Upper lobe of right lung (tissue), 1 donor: ENCODE results near the gene PRDM16. TPM values are rescaled to one million over a fixed set of nuclear protein-coding genes. Genes with fewer than 3 reads are reported as not detected.

Experiments
- ATAC-seq: fragments of 200-7000 bp; cut with Tn5 transposase; one replicate; pipeline ENCODE4 v1.9.1; 2020; ENCODE audit warnings: mild to moderate bottlenecking, moderate library complexity
- DNase-seq: peaks from one replicate; pipeline ENCODE4 v3.0.0-alpha.2; 2020
- H3K27ac ChIP-seq: fragments of 200-600 bp; one replicate; pipeline ENCODE4 v1.8.0; 2022
- H3K27me3 ChIP-seq: fragments of 200-600 bp; one replicate; pipeline ENCODE4 v1.8.0; 2022; ENCODE audit warnings: mild to moderate bottlenecking
- H3K36me3 ChIP-seq: fragments of 200-600 bp; one replicate; pipeline ENCODE4 v1.8.0; 2022
- H3K4me1 ChIP-seq: fragments of 200-600 bp; one replicate; pipeline ENCODE4 v1.8.0; 2022
- H3K4me3 ChIP-seq: fragments of 200-600 bp; one replicate; pipeline ENCODE4 v1.8.0; 2022; ENCODE audit warnings: mild to moderate bottlenecking
- H3K9me3 ChIP-seq: fragments of 200-600 bp; one replicate; pipeline ENCODE4 v1.8.0; 2022
- CTCF ChIP-seq: fragments of 200-600 bp; IDR thresholded peaks from one replicate; pipeline ENCODE4 v1.8.0; 2022; ENCODE audit warnings: antibody characterized with exemption
- intact Hi-C: fragments of 100-400 bp; cut with DNase I; formaldehyde crosslinking; loops from one replicate; pipeline ENCODE4 v1.11.0; 2022
- total RNA-seq: library from RNA; stranded (reverse); fragmentation: NEBNext Ultra II Directional; extraction: Animal tissue kit (Norgen Biotek cat#: 25700); gene quantifications from one replicate; pipeline ENCODE4 v1.2.1, GENCODE V29; 2021
- donor health status: DM: no; HTN: yes; CAD: no; lungs with severe emphysema.

Gene PRDM16
- total RNA-seq, 1 donor from 2014 or later, result 21.0 TPM

DNA sequence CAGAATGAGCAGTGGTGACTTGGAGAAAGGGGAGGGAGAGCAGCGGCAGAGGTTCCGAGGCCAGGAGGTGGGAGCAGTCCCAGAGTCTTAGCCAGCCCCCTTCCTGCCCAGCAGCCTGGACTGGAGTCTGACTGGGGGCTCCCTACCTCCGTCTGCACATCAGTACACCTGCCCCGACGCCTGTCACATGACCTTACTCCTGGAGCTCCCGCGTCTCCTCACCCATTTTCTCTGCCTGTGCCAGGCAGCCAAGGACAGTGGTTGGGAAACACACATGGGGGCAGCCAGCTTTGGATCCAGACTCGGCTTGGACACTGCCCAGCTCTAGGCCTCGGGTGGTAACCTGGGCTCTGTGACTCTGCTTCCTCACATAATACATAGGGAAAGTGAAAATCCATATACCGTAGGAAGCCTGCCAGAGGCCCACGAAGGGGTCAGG, 30.9 kb upstream of the PRDM16 start:
- Histone ChIP-seq H3K27ac (no peak overlapping the region), H3K4me3 (no peak overlapping the region), H3K27me3 (peaks cover 4% of the 10 kb centered on the region), H3K4me1 (no peaks in the 10 kb centered on the region), H3K36me3 (no peaks in the 10 kb centered on the region), H3K9me3 (no peaks in the 10 kb centered on the region)
- ATAC-seq (no peak), DNase-seq (peak; percentile 45)
- intact Hi-C loops, result no loop called here
- TF ChIP-seq CTCF, result no peak

DNA sequence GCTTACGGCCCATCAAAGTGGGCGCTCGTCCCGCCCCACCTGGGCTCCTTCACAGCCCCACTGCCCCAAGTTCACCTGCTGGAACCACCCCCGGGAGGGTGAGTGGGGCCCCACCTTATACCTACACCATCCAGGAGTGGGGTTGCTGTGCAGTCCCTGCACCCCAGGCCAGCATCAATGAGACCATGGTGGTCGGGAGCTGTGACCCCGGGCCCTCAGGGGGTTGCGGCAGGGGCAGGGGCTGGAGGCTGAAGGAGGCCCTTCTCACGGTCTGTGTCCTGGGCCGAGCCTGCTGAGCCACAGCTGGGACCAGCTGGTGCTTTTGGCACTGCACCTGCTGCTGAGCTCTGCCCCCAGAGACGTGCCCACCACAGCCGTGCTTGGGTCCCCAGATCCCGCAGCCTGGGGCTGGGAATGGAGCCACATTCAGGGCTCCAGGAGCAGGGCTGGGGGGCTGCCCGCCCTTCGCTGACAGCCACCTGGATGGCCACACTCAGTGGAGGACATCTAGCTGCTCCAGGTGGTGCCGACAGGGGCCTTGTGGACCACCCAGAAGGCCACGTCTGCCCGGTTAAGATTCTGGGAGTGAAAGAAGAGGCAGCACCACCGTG, 30.3 kb upstream of the PRDM16 start:
- no peak for TF ChIP-seq CTCF
- no peaks in the 10 kb centered on the region for H3K9me3 ChIP-seq
- H3K27ac ChIP-seq, result no peak overlapping the region
- intact Hi-C loops, result no loop called here
- peaks cover 4% of the 10 kb centered on the region for H3K27me3 ChIP-seq
- no peaks in the 10 kb centered on the region for H3K4me1 ChIP-seq
- H3K36me3 ChIP-seq, result no peaks in the 10 kb centered on the region
- ATAC-seq (no peak), DNase-seq (peak; percentile 61)
- no peak overlapping the region for H3K4me3 ChIP-seq

DNA sequence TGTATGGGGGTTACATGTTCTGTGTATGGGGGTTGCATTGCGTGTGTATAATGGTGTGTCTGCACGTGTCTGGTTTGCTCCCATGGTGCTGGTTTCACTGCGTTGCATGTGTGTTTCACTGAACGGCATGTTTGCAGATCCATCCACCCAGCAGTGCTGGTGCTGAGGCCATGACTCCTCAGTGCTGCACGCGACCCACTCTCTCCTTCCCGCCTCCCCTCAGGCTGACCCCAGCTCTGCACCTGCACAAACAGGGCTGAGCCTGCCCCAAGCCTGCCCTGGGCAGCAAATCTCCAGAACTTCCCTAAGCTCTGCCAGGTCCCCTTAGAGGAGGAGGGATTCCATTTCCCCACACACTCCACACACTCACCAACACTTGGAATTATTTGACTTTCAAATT, 29.0 kb upstream of the PRDM16 start:
- Histone ChIP-seq H3K9me3 (no peaks in the 10 kb centered on the region), H3K4me3 (no peak overlapping the region), H3K27me3 (peaks cover 4% of the 10 kb centered on the region), H3K4me1 (no peaks in the 10 kb centered on the region), H3K27ac (no peak overlapping the region), H3K36me3 (no peaks in the 10 kb centered on the region)
- intact Hi-C loops, result no loop called here
- no peak for TF ChIP-seq CTCF
- DNase-seq, result no peak
- no peak for ATAC-seq

DNA sequence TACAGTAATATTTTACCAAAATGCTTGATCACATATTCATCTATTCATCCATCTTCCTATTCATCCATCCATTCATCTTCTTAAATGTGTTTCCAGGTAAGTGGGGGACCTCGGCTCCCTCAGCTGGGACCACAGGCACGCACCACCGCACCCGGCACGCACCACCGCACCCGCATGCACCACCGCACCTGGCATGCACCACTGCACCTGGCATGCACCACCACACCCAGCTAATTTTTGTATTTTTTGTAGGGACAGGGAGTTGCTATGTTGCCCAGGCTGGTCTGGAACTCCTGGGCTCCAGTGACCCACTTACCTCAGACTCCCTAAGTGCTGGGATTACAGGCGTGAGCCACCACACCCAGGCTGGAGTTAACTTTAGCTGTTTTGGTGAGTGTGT, 26.5 kb upstream of the PRDM16 start:
- H3K27ac ChIP-seq, result no peak overlapping the region
- no peaks in the 10 kb centered on the region for H3K4me1 ChIP-seq
- no peak overlapping the region for H3K4me3 ChIP-seq
- no peaks in the 10 kb centered on the region for H3K9me3 ChIP-seq
- H3K36me3 ChIP-seq, result no peaks in the 10 kb centered on the region
- intact Hi-C loops, result no loop called here
- ATAC-seq (no peak), DNase-seq (no peak)
- no peak for TF ChIP-seq CTCF
- peaks cover 13% of the 10 kb centered on the region for H3K27me3 ChIP-seq

- Histone ChIP-seq H3K4me3 (no peak overlapping the region), H3K4me1 (no peaks in the 10 kb centered on the region), H3K27me3 (peaks cover 22% of the 10 kb centered on the region), H3K9me3 (no peaks in the 10 kb centered on the region), H3K36me3 (no peaks in the 10 kb centered on the region), H3K27ac (no peak overlapping the region)
- no peak for ATAC-seq
- intact Hi-C loops, result no loop called here
- peak; percentile 48 for DNase-seq
- no peak for TF ChIP-seq CTCF
These were observed 19.8 kb upstream of the PRDM16 start for GRCh38 chr1:3049164-3049563.

DNA sequence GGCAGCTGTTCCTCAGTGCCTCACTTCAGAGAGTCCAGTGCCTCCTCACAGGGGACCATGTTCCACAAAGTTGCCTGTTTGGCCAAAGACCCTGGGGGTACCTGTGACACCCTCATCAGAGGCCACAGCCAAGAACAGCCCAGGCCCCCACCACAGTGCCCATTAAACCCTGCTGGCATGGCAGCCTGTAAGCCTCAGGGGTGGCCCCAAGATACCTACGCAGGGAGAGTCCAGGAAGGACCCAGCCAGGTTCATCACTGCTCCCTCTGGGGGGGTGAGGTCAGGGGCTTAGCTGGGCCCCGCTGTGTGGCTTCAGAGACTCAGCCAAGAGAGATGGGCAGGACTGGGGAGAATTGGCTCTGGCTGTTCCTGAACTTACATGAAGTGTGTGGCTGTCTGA, 19.1 kb upstream of the PRDM16 start:
- Histone ChIP-seq H3K9me3 (no peaks in the 10 kb centered on the region), H3K27me3 (peaks cover 22% of the 10 kb centered on the region), H3K27ac (no peak overlapping the region), H3K36me3 (no peaks in the 10 kb centered on the region), H3K4me1 (no peaks in the 10 kb centered on the region), H3K4me3 (no peak overlapping the region)
- no peak for ATAC-seq
- no peak for DNase-seq
- TF ChIP-seq CTCF, result no peak
- intact Hi-C loops, result no loop called here
